OCI-LY7 (cell line): ENCODE results near the gene LACRT.

Experiments
- EZH2phosphoT487 ChIP-seq: fragments of 200-600 bp; sonication (generic); IDR thresholded peaks from 2 replicates; pipeline ENCODE4 v1.6.1; 2018; ENCODE audit warnings: low read depth, borderline replicate concordance, mild to moderate bottlenecking, mixed run types, antibody characterized with exemption, low read length, moderate library complexity, mixed read lengths
- TF ChIP-seq, protein P1 (sequence below): fragments of 200-600 bp; sonication (generic); conservative IDR thresholded peaks from 2 replicates; pipeline ENCODE4 v1.5.1; 2014; ENCODE audit warnings: mild to moderate bottlenecking, antibody characterized with exemption, low read length, moderate library complexity, mixed read lengths

GRCh38 chr12:54605138-54605970 is 29.3 kb downstream of the LACRT start:
- TF ChIP-seq, protein P1, sequence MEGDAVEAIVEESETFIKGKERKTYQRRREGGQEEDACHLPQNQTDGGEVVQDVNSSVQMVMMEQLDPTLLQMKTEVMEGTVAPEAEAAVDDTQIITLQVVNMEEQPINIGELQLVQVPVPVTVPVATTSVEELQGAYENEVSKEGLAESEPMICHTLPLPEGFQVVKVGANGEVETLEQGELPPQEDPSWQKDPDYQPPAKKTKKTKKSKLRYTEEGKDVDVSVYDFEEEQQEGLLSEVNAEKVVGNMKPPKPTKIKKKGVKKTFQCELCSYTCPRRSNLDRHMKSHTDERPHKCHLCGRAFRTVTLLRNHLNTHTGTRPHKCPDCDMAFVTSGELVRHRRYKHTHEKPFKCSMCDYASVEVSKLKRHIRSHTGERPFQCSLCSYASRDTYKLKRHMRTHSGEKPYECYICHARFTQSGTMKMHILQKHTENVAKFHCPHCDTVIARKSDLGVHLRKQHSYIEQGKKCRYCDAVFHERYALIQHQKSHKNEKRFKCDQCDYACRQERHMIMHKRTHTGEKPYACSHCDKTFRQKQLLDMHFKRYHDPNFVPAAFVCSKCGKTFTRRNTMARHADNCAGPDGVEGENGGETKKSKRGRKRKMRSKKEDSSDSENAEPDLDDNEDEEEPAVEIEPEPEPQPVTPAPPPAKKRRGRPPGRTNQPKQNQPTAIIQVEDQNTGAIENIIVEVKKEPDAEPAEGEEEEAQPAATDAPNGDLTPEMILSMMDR: no peak
- no peak for TF ChIP-seq EZH2phosphoT487
